Astrocyte (in vitro differentiated cells and primary cell): ENCODE results near the gene PIK3IP1.

Experiments used
- CTCF ChIP-seq: IDR thresholded peaks from 2 replicates; pipeline ENCODE4 v1.5.1; 2011; ENCODE audit warnings: low read depth, mild to moderate bottlenecking, inconsistent platforms, low read length, moderate library complexity; ENCODE audit not compliant: insufficient read depth
- EZH2 ChIP-seq: IDR thresholded peaks from 2 replicates; pipeline ENCODE4 v1.6.1; 2012; ENCODE audit warnings: mild to moderate bottlenecking, low read length, inconsistent platforms; ENCODE audit not compliant: insufficient read depth

GRCh38 chr22:31332010-31332409 is 39.7 kb upstream of the PIK3IP1 start:
- TF ChIP-seq CTCF (no peak), EZH2 (no peak)
